Effector memory CD8-positive, alpha-beta T cell (primary cell): ENCODE measurements around the gene WNT9B.

Source experiments
- ATAC-seq: fragments of 150-1000 bp; cut with Tn5 transposase; replicated peaks from 2 replicates; pipeline ENCODE4 v1.10.0; 2021; ENCODE audit warnings: mild to moderate bottlenecking, moderate library complexity
- DNase-seq, 3 experiments: peaks; one replicate each; pipeline ENCODE4 v3.0.0; 2021
- H3K27ac Mint-ChIP-seq, 2 donors: one replicate each; pipeline ENCODE4 v1.8.0; 2022; ENCODE audit warnings: mild to moderate bottlenecking in 2 of 2, mixed read lengths in 2 of 2, moderate library complexity in 2 of 2
- H3K27me3 Mint-ChIP-seq, 2 donors: one replicate each; pipeline ENCODE4 v1.8.0; 2022; ENCODE audit warnings: mixed read lengths in 2 of 2
- H3K36me3 Mint-ChIP-seq: one replicate; pipeline ENCODE4 v1.8.0; 2022; ENCODE audit warnings: mild to moderate bottlenecking, moderate library complexity, mixed read lengths; ENCODE audit not compliant: insufficient read depth
- H3K4me1 Mint-ChIP-seq, 2 donors: one replicate each; pipeline ENCODE4 v1.8.0; 2022; ENCODE audit warnings: low read depth in 2 of 2, mixed read lengths in 2 of 2
- H3K4me3 Mint-ChIP-seq, 2 donors: one replicate each; pipeline ENCODE4 v1.8.0; 2022; ENCODE audit warnings: mild to moderate bottlenecking in 2 of 2, mixed read lengths in 2 of 2, moderate library complexity in 2 of 2
- H3K9me3 Mint-ChIP-seq, 2 donors: one replicate each; pipeline ENCODE4 v1.8.0; 2022; ENCODE audit warnings: mixed read lengths in 2 of 2
- total RNA-seq, 9 experiments: gene quantifications; one replicate each; lab custom pipeline; 2026; lab: John Stamatoyannopoulos, UW

WNT9B gene, protein sequence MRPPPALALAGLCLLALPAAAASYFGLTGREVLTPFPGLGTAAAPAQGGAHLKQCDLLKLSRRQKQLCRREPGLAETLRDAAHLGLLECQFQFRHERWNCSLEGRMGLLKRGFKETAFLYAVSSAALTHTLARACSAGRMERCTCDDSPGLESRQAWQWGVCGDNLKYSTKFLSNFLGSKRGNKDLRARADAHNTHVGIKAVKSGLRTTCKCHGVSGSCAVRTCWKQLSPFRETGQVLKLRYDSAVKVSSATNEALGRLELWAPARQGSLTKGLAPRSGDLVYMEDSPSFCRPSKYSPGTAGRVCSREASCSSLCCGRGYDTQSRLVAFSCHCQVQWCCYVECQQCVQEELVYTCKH
- 0 to 0.03 (median 0) reads per million in 9 experiments for total RNA-seq

- Mint-ChIP-seq H3K36me3 (peaks cover 3% of the 10 kb centered on the region), H3K27me3 (peaks cover 74 to 95% of the 10 kb centered on the region in 2 donors), H3K27ac (peak within 1 kb of the TSS in 1 of 2 donors; percentile 33), H3K4me1 (peaks cover 6 to 7% of the 10 kb centered on the region in 2 donors), H3K9me3 (no peaks in the 10 kb centered on the region), H3K4me3 (peak within 1 kb of the TSS; percentile 39 to 68)
- peak; percentile 47 for ATAC-seq
- DNase-seq: no peak
Measured at GRCh38 chr17:46851029-46851741, at the start of gene WNT9B. WNT9B (plus strand) TSS chr17:46851583; CDS start chr17:46851639, 56 bp downstream.

GRCh38 chr17:46802800-46803199 lies 48.6 kb upstream of the WNT9B start:
- H3K4me1 Mint-ChIP-seq: no peaks in the 10 kb centered on the region
- H3K9me3 Mint-ChIP-seq: no peaks in the 10 kb centered on the region
- H3K27ac Mint-ChIP-seq: no peak overlapping the region
- DNase-seq: no peak
- no peak for ATAC-seq
- H3K36me3 Mint-ChIP-seq: no peaks in the 10 kb centered on the region
- H3K4me3 Mint-ChIP-seq: no peak overlapping the region
- peaks cover 13 to 63% of the 10 kb centered on the region in 2 donors for H3K27me3 Mint-ChIP-seq

GRCh38 chr17:46803544-46803943 lies 47.8 kb upstream of the WNT9B start:
- no peaks in the 10 kb centered on the region for H3K4me1 Mint-ChIP-seq
- no peak overlapping the region for H3K4me3 Mint-ChIP-seq
- ATAC-seq: no peak
- no peak overlapping the region for H3K27ac Mint-ChIP-seq
- DNase-seq: no peak
- H3K27me3 Mint-ChIP-seq: peaks cover 13 to 65% of the 10 kb centered on the region in 2 donors
- H3K36me3 Mint-ChIP-seq: peaks cover 2% of the 10 kb centered on the region
- H3K9me3 Mint-ChIP-seq: no peaks in the 10 kb centered on the region

- ATAC-seq (no peak), DNase-seq (no peak)
- no peak overlapping the region for H3K27ac Mint-ChIP-seq
- H3K9me3 Mint-ChIP-seq: no peaks in the 10 kb centered on the region
- no peaks in the 10 kb centered on the region for H3K4me1 Mint-ChIP-seq
- peaks cover 9 to 57% of the 10 kb centered on the region in 2 donors for H3K27me3 Mint-ChIP-seq
- H3K36me3 Mint-ChIP-seq: peaks cover 2% of the 10 kb centered on the region
- H3K4me3 Mint-ChIP-seq: no peak overlapping the region
Measured at GRCh38 chr17:46805771-46806170, 45.6 kb upstream of the WNT9B start.

DNA sequence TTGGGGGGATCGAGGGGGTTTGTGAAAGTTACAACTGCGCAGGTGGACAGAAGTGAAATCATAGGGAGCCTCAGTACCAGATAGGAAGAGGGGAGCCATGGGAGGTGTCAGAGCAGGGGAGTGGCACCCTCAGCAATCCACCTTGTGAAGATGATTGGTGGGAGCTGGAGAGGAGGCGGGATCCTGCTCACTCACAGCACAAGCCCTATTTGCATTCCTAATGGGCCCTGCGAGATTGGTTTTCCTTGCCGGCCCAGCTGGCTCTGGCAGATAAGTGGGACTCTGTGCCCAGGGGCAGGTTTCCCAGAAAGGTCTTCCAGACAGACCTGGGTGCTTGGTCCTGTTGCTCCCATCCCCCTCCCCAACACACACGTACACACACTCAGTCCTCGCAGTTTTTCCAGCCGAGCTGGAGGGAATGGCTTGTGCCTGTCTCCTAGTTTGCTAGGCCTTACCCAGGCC lies 42.2 kb upstream of the WNT9B start:
- Mint-ChIP-seq H3K27ac (no peak overlapping the region), H3K27me3 (peaks cover 39 to 85% of the 10 kb centered on the region in 2 donors), H3K4me1 (no peaks in the 10 kb centered on the region), H3K36me3 (peaks cover 2% of the 10 kb centered on the region), H3K4me3 (no peak overlapping the region), H3K9me3 (no peaks in the 10 kb centered on the region)
- ATAC-seq (no peak), DNase-seq (no peak)

GRCh38 chr17:46810837-46811236 lies 40.5 kb upstream of the WNT9B start:
- ATAC-seq (no peak), DNase-seq (no peak)
- Mint-ChIP-seq H3K4me1 (no peaks in the 10 kb centered on the region), H3K27ac (no peak overlapping the region), H3K9me3 (no peaks in the 10 kb centered on the region), H3K27me3 (peaks cover 56 to 85% of the 10 kb centered on the region in 2 donors), H3K4me3 (no peak overlapping the region), H3K36me3 (peaks cover 5% of the 10 kb centered on the region)

GRCh38 chr17:46811978-46812583 lies 39.3 kb upstream of the WNT9B start:
- DNase-seq (no peak), ATAC-seq (no peak)
- Mint-ChIP-seq H3K4me1 (peaks cover 0 to 2% of the 10 kb centered on the region in 2 donors), H3K27ac (no peak overlapping the region), H3K9me3 (no peaks in the 10 kb centered on the region), H3K27me3 (peaks cover 63 to 85% of the 10 kb centered on the region in 2 donors), H3K36me3 (peaks cover 6% of the 10 kb centered on the region), H3K4me3 (no peak overlapping the region)

DNA sequence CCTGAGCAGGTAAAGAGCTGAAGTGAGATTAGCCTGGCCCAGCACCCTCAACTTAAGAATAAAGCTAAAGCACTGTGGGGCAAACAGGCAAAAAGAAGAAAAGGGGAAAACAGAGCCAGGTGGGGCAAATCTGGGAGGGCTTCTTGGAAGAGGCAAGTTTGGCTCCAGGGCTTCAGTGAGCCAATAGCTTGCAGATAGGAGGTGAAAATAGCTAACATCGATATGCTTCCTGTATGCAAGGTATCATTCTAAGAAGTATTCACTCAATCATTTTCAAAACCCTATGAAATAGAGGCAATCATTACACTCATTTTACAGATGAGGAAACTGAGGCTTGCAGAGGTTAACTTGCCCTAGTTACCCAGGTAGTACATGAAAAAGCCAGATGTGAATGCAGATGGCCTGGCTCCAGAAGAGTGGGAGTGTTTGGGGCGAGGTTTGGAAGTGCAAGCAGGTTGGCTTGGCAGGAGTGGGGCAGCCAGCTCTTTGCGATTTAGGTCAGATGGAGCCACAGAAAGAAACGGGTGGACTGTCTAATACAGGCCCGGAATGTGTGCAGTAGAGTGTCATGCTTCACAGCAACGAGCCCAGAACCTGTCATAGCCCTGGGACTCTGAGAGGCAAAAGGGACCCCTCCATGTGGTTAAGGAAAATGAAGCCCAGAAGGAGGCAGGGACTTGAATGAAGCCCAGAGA lies 38.6 kb upstream of the WNT9B start:
- peaks cover 3 to 8% of the 10 kb centered on the region in 2 donors for H3K4me1 Mint-ChIP-seq
- H3K27ac Mint-ChIP-seq: no peak overlapping the region
- no peak overlapping the region for H3K4me3 Mint-ChIP-seq
- H3K36me3 Mint-ChIP-seq: peaks cover 7% of the 10 kb centered on the region
- H3K27me3 Mint-ChIP-seq: peaks cover 69 to 85% of the 10 kb centered on the region in 2 donors
- ATAC-seq (no peak), DNase-seq (no peak)
- H3K9me3 Mint-ChIP-seq: no peaks in the 10 kb centered on the region

DNA sequence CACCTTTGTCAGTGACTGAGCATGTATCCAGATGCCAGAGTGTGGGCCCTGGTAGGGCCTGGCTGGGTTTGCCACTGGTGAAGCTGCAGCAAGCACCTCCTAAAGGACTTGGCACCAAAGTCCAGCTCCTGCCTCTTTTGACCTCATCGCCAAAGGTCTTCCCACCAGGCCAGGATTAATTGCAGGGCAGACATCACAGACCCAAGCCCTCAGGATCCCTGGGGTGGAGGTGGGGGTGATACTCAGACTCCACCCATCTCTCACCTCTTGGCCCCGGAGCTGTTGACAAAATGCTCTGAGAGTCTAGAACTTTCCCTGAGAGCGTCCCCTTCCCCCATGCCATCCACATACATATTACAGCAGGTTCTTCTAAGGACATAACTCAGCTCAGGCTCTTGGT lies 37.5 kb upstream of the WNT9B start:
- Mint-ChIP-seq H3K27ac (no peak overlapping the region), H3K27me3 (peaks cover 74 to 92% of the 10 kb centered on the region in 2 donors), H3K4me1 (peaks cover 7 to 11% of the 10 kb centered on the region in 2 donors)

DNA sequence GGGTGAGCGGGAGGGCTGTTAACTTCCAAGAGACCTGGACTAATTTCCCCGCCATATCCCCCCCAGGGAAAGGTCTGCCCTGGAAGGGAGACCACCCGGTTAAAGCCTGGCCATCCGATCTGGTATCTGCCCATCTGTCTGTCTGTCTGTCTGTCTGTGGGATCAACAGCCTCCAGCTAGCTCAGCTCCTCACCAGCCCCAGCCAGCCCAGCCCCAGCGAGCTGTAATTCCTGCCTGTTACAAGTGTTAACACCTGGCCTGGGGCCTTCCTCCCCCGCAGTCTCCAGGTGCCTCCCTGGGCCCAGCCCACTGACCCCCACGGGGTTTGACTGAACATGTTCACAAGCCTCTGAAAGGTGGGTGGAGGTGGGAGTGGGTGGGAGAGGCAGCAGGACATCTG lies 36.9 kb upstream of the WNT9B start:
- no peak overlapping the region for H3K27ac Mint-ChIP-seq
- DNase-seq: no peak
- peaks cover 74 to 97% of the 10 kb centered on the region in 2 donors for H3K27me3 Mint-ChIP-seq
- H3K4me1 Mint-ChIP-seq: peaks cover 7 to 12% of the 10 kb centered on the region in 2 donors
- peaks cover 5% of the 10 kb centered on the region for H3K36me3 Mint-ChIP-seq
- no peak overlapping the region for H3K4me3 Mint-ChIP-seq
- no peak for ATAC-seq
- H3K9me3 Mint-ChIP-seq: no peaks in the 10 kb centered on the region

More for the DNA sequence above, 37.5 kb upstream of the WNT9B start:
- DNase-seq (no peak), ATAC-seq (no peak)
- H3K9me3 Mint-ChIP-seq: no peaks in the 10 kb centered on the region
- H3K36me3 Mint-ChIP-seq: peaks cover 5% of the 10 kb centered on the region
- H3K4me3 Mint-ChIP-seq: no peak overlapping the region

- no peaks in the 10 kb centered on the region for H3K9me3 Mint-ChIP-seq
- H3K27ac Mint-ChIP-seq: no peak overlapping the region
- peaks cover 5% of the 10 kb centered on the region for H3K36me3 Mint-ChIP-seq
- no peak for DNase-seq
- ATAC-seq: no peak
- no peak overlapping the region for H3K4me3 Mint-ChIP-seq
- peaks cover 8 to 20% of the 10 kb centered on the region in 2 donors for H3K4me1 Mint-ChIP-seq
- H3K27me3 Mint-ChIP-seq: peaks cover 82 to 100% of the 10 kb centered on the region in 2 donors
Measured at GRCh38 chr17:46815474-46816353, 35.7 kb upstream of the WNT9B start.

- peaks cover 83 to 100% of the 10 kb centered on the region in 2 donors for H3K27me3 Mint-ChIP-seq
- peaks cover 14 to 24% of the 10 kb centered on the region in 2 donors for H3K4me1 Mint-ChIP-seq
- peaks cover 5% of the 10 kb centered on the region for H3K36me3 Mint-ChIP-seq
- H3K9me3 Mint-ChIP-seq: no peaks in the 10 kb centered on the region
- no peak overlapping the region for H3K27ac Mint-ChIP-seq
- H3K4me3 Mint-ChIP-seq: peak overlapping the region; percentile 74 to 77
- DNase-seq (no peak), ATAC-seq (no peak)
Measured at GRCh38 chr17:46817151-46817900, 34.1 kb upstream of the WNT9B start.
